Ovary (tissue), 3 donors: Measurements from ENCODE around the gene TMEM123.

Source experiments
- CTCF ChIP-seq, 3 donors: fragments of 450-650 bp in 2 of 3; fragments of 200-600 bp in 1 of 3; IDR thresholded peaks; one replicate each; pipeline versions ENCODE4 v1.5.1 to v1.8.0; 2016 to 2022; ENCODE audit warnings: antibody characterized with exemption in 3 of 3, mild to moderate bottlenecking in 1 of 3
- POLR2A ChIP-seq: fragments of 450-650 bp; IDR thresholded peaks from one replicate; pipeline ENCODE4 v1.6.1; 2017; ENCODE audit warnings: antibody characterized with exemption, mild to moderate bottlenecking, moderate library complexity
- donor health status: DM: no; HTN: no; CAD: no.

- TF ChIP-seq CTCF (IDR thresholded peaks at IDR 0.05) (no peak), POLR2A (no peak)
These were observed 42.2 kb downstream of the TMEM123 start for GRCh38 chr11:102410382-102410784.
